Upper lobe of right lung (tissue), 1 donor: Measurements from ENCODE around the gene TRMT13. TPM values are rescaled to one million over a fixed set of nuclear protein-coding genes. Genes with fewer than 3 reads are reported as not detected.

ENCODE experiments used
- ATAC-seq: fragments of 200-7000 bp; cut with Tn5 transposase; one replicate; pipeline ENCODE4 v1.9.1; 2020; ENCODE audit warnings: mild to moderate bottlenecking, moderate library complexity
- DNase-seq: peaks from one replicate; pipeline ENCODE4 v3.0.0-alpha.2; 2020
- H3K27ac ChIP-seq: fragments of 200-600 bp; one replicate; pipeline ENCODE4 v1.8.0; 2022
- H3K27me3 ChIP-seq: fragments of 200-600 bp; one replicate; pipeline ENCODE4 v1.8.0; 2022; ENCODE audit warnings: mild to moderate bottlenecking
- H3K36me3 ChIP-seq: fragments of 200-600 bp; one replicate; pipeline ENCODE4 v1.8.0; 2022
- H3K4me1 ChIP-seq: fragments of 200-600 bp; one replicate; pipeline ENCODE4 v1.8.0; 2022
- H3K4me3 ChIP-seq: fragments of 200-600 bp; one replicate; pipeline ENCODE4 v1.8.0; 2022; ENCODE audit warnings: mild to moderate bottlenecking
- H3K9me3 ChIP-seq: fragments of 200-600 bp; one replicate; pipeline ENCODE4 v1.8.0; 2022
- CTCF ChIP-seq: fragments of 200-600 bp; IDR thresholded peaks from one replicate; pipeline ENCODE4 v1.8.0; 2022; ENCODE audit warnings: antibody characterized with exemption
- intact Hi-C: fragments of 100-400 bp; cut with DNase I; formaldehyde crosslinking; loops from one replicate; pipeline ENCODE4 v1.11.0; 2022
- total RNA-seq: library from RNA; stranded (reverse); fragmentation: NEBNext Ultra II Directional; extraction: Animal tissue kit (Norgen Biotek cat#: 25700); gene quantifications from one replicate; pipeline ENCODE4 v1.2.1, GENCODE V29; 2021
- donor health status: DM: no; HTN: yes; CAD: no; lungs with severe emphysema.

Gene TRMT13
- total RNA-seq, 1 donor from 2014 or later = 12.4 TPM

GRCh38 chr1:100130552-100131077, 2.3 kb upstream of the TRMT13 start:
- intact Hi-C loops = no loop called here
- Histone ChIP-seq H3K4me1 (peaks cover 13% of the 10 kb centered on the region), H3K27ac (no peak overlapping the region), H3K27me3 (no peaks in the 10 kb centered on the region), H3K9me3 (no peaks in the 10 kb centered on the region), H3K36me3 (no peaks in the 10 kb centered on the region), H3K4me3 (no peak overlapping the region)
- TF ChIP-seq CTCF = no peak
- no peak for DNase-seq
- ATAC-seq = no peak

GRCh38 chr1:100131623-100132022, 1.3 kb upstream of the TRMT13 start:
- Histone ChIP-seq H3K4me3 (no peak overlapping the region), H3K4me1 (peaks cover 13% of the 10 kb centered on the region), H3K27ac (no peak overlapping the region), H3K27me3 (no peaks in the 10 kb centered on the region), H3K36me3 (no peaks in the 10 kb centered on the region), H3K9me3 (no peaks in the 10 kb centered on the region)
- intact Hi-C loops = no loop called here
- no peak for TF ChIP-seq CTCF
- DNase-seq (no peak), ATAC-seq (no peak)

- H3K27ac ChIP-seq = no peak overlapping the region
- no peak for ATAC-seq
- TF ChIP-seq CTCF = no peak
- no peak overlapping the region for H3K4me3 ChIP-seq
- peaks cover 32% of the 10 kb centered on the region for H3K36me3 ChIP-seq
- no peak for DNase-seq
- H3K9me3 ChIP-seq = no peaks in the 10 kb centered on the region
- H3K27me3 ChIP-seq = no peaks in the 10 kb centered on the region
- peaks cover 13% of the 10 kb centered on the region for H3K4me1 ChIP-seq
- intact Hi-C loops = no loop called here
Observed at GRCh38 chr1:100134872-100135271, 1.9 kb downstream of the TRMT13 start.

GRCh38 chr1:100137602-100138001, 4.6 kb downstream of the TRMT13 start:
- intact Hi-C loops = no loop called here
- no peaks in the 10 kb centered on the region for H3K27me3 ChIP-seq
- peaks cover 59% of the 10 kb centered on the region for H3K36me3 ChIP-seq
- no peak for TF ChIP-seq CTCF
- H3K27ac ChIP-seq = no peak overlapping the region
- ATAC-seq (no peak), DNase-seq (no peak)
- no peaks in the 10 kb centered on the region for H3K9me3 ChIP-seq
- H3K4me1 ChIP-seq = peaks cover 6% of the 10 kb centered on the region
- no peak overlapping the region for H3K4me3 ChIP-seq

- H3K27ac ChIP-seq = no peak overlapping the region
- intact Hi-C loops = no loop called here
Observed at GRCh38 chr1:100141192-100141591, 8.2 kb downstream of the TRMT13 start.

More at GRCh38 chr1:100141192-100141591, 8.2 kb downstream of the TRMT13 start:
- Histone ChIP-seq H3K9me3 (no peaks in the 10 kb centered on the region), H3K27me3 (no peaks in the 10 kb centered on the region), H3K4me1 (no peaks in the 10 kb centered on the region), H3K36me3 (peaks cover 95% of the 10 kb centered on the region), H3K4me3 (no peak overlapping the region)
- TF ChIP-seq CTCF = no peak
- no peak for ATAC-seq
- no peak for DNase-seq
